Measurements from ENCODE around the gene CYB561. TPM values are rescaled to one million over a fixed set of nuclear protein-coding genes. Genes with fewer than 3 reads are reported as not detected.

The CYB561 gene
- total RNA-seq, 1 donor from 2014 or later, result 14.7 TPM

- no peak for ATAC-seq
- no peak for DNase-seq
- intact Hi-C loops (cut with micrococcal nuclease), result no loop called here
These were observed 7.7 kb downstream of the CYB561 start for GRCh38 chr17:63438092-63439051.

GRCh38 chr17:63437287-63438091 lies 8.6 kb downstream of the CYB561 start:
- peak; percentile 51 for DNase-seq
- ATAC-seq, result no peak
- intact Hi-C loops (cut with micrococcal nuclease), result no loop called here

DNA sequence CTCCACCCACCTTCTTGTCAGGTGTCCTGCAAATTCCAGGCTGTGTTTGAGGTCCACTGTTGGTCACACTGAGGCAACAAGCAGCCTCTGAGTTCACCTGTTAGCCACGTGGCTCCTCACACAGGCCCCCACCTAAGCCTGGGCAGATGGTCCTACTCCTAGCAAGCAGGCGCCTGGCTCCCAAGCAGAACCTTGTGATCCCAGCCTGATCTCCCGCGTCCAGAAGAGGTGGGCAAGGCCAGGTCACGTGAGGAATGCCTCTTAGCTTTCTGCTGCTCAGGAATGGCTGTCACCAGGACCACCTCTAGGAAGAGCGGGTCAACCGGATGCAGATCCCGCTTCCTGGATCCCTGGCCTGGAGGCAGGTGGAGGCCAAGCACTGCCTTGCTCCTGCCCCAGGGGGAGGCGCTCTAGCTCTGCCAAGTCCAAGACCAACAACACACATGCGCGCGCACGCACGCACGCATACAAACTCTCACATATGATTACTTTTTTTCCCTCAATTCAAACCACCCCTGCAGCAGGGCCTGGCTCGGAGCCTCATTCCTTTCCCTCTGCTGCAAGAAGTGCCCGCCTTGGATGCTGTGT lies 9.5 kb downstream of the CYB561 start:
- ATAC-seq, result no peak
- no peak for DNase-seq
- intact Hi-C loops (cut with micrococcal nuclease), result no loop called here

GRCh38 chr17:63435681-63436522 lies 10.2 kb downstream of the CYB561 start:
- intact Hi-C loops (cut with micrococcal nuclease), result no loop called here
- no peak for ATAC-seq
- no peak for DNase-seq

DNA sequence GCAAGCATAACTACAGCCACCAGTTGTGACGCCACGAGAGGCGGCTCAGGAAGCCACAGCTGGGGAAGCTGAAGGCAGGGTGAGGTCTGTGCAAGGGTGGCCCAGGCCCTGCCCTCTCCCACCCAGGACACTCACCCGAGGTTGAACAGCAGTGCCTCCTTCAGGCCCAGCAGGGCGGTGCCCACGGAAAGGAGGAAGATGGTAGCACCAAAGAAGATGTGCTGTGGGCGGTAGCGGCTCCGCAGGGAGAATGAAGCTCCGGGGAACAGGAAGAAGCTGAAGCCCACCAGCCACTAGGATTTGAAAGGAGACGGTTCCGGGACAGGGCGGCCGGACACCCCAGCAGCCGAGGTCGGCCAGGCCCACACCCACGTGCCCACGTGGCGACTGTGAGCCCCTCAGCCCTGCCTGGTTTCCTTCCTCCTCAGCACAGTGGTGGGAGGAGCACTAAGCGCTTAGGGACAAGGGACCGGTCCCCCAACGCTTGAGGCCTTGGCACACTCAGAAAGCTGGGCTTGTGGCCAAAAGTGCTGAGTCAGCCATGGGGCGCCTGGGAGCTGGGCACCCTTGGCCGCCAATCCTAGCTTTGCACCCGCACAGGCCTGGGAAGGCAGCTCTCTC lies 11.0 kb downstream of the CYB561 start:
- ATAC-seq, result peak; percentile 64

GRCh38 chr17:63433746-63434591 lies 12.1 kb downstream of the CYB561 start:
- intact Hi-C loops (cut with micrococcal nuclease), result no loop called here
- ATAC-seq, result peak; percentile 91

More for the DNA sequence above, 11.0 kb downstream of the CYB561 start:
- intact Hi-C loops (cut with micrococcal nuclease), result no loop called here
- peak; percentile 84 for DNase-seq

GRCh38 chr17:63431939-63432804 lies 13.9 kb downstream of the CYB561 start:
- DNase-seq (no peak), ATAC-seq (no peak)
- intact Hi-C loops (cut with micrococcal nuclease), result no loop called here

More at GRCh38 chr17:63433746-63434591, 12.1 kb downstream of the CYB561 start:
- DNase-seq, result peak; percentile 91

DNA sequence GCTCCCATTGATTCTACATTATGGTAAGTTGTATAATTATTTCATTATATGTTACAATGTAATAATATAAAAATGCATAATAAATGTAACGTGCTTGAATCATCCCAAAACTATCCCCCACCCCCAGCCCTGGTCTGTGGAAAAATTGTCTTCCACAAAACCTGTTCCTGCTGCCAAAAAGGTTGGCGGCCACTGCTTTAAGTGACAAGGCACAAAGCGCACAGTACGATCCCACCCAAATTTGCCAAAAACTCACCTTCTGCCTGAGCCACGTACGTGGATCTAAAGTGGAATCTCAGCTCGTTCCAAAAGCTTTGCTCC lies 14.5 kb downstream of the CYB561 start:
- DNase-seq (no peak), ATAC-seq (no peak)
- intact Hi-C loops (cut with micrococcal nuclease), result no loop called here

GRCh38 chr17:63430223-63430622 lies 15.9 kb downstream of the CYB561 start:
- ATAC-seq (no peak), DNase-seq (no peak)
- intact Hi-C loops (cut with micrococcal nuclease), result no loop called here

DNA sequence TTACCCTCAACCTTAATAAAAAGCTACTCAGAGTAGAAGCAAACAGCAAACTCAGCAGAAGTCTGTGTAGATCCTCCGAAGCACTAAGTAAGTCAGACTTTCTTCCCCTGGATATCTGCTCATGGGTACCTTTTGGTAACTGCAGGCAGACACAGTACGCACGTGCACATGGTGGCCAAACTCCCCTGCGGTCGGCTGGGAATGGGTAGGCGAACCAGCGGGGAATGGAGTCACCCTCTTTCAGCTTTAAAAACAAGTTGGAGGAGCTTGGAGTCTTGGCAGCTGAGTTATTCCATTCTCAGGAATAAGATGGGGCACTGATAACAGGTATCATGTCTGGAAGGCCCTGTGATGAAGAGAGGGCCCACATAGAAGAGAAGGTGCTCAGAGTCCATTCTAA lies 16.3 kb downstream of the CYB561 start:
- ATAC-seq (no peak), DNase-seq (no peak)
- intact Hi-C loops (cut with micrococcal nuclease), result loop anchor here (5.0 kb wide), 2 partner anchors 48 to 183 kb away; partner anchors contain the start of gene ACE

DNA sequence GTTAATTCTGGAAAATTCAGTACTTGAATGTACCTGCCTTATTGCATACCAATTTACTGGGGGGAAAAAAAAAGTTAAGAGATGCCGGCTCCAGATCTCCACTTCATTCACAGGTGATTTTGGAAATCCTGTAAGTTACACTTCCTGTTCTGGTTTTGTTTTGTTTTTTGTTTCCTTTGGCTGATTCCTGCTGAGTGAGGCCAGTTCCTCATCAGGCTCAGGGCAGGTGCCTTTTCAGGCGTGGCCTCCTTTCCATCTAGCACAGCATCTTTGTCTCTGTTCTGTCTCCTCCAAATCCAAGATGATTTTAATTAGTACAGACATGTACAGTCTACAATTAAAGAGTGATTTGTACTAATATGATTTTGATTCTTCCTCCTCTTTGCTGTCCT lies 19.2 kb downstream of the CYB561 start:
- DNase-seq (no peak), ATAC-seq (no peak)
- intact Hi-C loops (cut with micrococcal nuclease), result loop anchor here (5.0 kb wide), 2 partner anchors 50 to 185 kb away; partner anchors contain the start of gene ACE

GRCh38 chr17:63426041-63426916 lies 19.8 kb downstream of the CYB561 start:
- intact Hi-C loops (cut with micrococcal nuclease), result loop anchor here (5.0 kb wide), 2 partner anchors 51 to 186 kb away; partner anchors contain the start of gene ACE
- no peak for ATAC-seq
- no peak for DNase-seq

GRCh38 chr17:63425483-63425882 lies 20.6 kb downstream of the CYB561 start:
- intact Hi-C loops (cut with micrococcal nuclease), result loop anchor here (5.0 kb wide), 2 partner anchors 52 to 187 kb away; partner anchors contain the start of gene ACE
- DNase-seq (peak; percentile 75), ATAC-seq (peak; percentile 91)

- no peak for DNase-seq
- no peak for ATAC-seq
- intact Hi-C loops (cut with micrococcal nuclease), result no loop called here
These were observed 22.1 kb downstream of the CYB561 start for GRCh38 chr17:63423963-63424362.

DNA sequence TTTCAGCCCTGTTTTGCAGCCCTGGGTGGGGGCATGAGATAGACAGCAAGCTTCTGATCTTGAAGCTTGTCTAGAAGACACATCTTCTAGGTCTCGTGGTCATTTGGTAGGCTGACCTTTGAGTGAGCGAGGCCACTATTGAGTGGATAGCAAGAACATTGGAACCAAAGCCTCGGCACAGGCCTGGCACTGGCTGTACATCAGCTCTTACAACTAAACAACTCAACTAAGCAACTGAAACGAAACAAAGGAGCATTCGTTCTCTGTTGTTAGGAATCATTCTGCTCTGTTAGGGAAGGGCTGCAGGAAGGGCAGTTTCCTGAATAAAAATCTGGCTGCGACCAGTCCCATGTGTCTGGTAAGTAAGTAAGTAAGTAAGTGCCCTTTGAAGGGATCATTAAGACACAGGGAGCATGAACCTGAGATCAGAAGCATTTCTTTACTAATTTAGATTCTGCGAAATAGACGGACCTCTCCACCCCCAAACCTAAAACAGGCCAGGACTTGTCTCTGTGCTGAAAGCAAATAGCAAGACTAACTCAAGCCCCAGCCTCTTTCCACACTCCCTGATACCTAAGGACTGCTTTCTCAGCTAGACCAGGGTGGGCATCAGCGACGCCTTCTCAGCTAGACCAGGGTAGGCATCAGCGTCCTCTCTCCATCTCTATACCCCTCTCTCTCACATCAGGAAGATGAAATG lies 22.7 kb downstream of the CYB561 start:
- ATAC-seq (no peak), DNase-seq (no peak)
- intact Hi-C loops (cut with micrococcal nuclease), result no loop called here
